ENCODE measurements around the gene FZD7.

DNA sequence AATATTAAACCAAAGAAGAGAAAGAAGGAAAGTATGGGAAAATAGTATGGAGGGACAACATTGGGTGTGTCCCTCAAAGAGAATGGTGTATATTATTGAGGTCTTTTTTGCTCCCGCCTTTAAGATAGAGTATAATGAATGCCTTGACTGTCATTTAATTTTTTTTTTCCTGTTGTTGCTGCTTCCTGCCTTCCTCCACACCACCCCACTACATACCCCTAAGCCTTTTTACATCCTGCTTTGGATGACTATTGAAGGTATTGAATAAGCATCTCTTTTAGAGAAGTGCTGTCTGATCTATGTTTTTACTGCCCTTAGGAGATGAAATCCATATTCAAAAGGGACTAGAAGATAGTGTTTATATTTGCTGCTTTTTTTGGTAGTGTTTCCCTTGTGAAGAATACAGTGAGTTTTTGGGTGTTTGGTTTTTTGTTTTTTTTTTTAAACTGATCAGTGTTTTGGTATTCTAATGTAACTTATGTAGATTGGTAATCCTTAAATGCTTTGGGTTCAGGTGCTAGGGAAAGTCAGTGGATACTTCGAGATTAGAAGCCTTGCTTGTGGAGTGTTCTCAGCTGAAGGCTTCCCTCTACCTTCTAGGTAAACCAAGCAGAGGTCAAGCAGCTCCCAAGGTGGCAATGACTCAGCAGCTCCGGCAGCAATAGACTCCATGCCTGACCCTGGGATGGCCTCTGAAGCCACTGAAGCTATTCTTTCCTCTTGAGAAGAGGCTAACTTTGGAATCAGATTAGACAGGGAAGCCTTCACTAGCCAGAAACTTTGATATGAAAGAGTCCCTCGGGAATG, 5.0 kb downstream of the FZD7 start:
- TF ChIP-seq POLR2A (IDR thresholded peaks at IDR 0.05) = no peak
- TF ChIP-seq, protein P1, sequence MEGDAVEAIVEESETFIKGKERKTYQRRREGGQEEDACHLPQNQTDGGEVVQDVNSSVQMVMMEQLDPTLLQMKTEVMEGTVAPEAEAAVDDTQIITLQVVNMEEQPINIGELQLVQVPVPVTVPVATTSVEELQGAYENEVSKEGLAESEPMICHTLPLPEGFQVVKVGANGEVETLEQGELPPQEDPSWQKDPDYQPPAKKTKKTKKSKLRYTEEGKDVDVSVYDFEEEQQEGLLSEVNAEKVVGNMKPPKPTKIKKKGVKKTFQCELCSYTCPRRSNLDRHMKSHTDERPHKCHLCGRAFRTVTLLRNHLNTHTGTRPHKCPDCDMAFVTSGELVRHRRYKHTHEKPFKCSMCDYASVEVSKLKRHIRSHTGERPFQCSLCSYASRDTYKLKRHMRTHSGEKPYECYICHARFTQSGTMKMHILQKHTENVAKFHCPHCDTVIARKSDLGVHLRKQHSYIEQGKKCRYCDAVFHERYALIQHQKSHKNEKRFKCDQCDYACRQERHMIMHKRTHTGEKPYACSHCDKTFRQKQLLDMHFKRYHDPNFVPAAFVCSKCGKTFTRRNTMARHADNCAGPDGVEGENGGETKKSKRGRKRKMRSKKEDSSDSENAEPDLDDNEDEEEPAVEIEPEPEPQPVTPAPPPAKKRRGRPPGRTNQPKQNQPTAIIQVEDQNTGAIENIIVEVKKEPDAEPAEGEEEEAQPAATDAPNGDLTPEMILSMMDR (IDR thresholded peaks at IDR 0.05) = no peak

Measured in testis (tissue), 2 donors.